GM21447 (cell line): ENCODE data around the gene WHRN.

Source experiments
- ATAC-seq: cut with Tn5 transposase; IDR thresholded peaks from one replicate; pipeline ENCODE4 v1.9.1; 2021; ENCODE audit not compliant: unreplicated experiment

Gene WHRN

DNA sequence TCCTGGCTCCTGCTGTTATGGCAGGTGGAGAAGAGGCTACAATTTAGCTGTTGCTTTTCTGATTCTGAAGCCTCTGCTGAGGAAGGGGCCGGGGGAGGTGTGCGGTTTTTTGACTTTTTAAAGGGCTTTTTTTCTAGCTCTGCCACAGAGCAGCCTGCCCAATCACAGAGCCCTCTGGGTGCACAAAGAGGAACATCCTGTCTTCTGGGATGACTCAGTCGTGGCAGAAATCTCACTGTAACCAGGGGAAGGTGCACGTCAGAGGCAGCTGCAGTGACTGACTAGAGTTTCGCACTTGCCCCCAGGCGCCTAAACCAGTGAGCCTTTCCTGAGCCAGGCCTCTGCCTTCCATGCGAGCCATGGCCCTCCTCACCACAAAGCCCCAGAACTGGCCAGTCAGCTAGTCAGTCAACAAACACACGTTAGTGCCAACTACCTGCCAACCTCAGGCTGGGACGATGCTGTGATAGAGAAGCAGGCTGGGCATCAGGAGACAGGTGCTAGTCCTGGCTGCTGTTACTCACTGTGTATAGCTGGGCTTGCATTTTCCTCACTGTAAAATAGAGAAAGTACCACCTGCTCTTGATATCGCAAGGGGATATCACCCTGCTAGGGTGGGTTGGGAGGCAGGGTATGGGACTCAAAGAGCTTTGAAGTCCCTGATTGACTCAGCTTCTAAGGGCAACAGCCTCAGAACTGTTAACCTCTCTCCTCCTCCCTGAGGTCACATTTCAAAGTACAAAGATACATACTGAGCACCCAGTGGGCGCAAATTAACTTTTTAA is 119.7 kb downstream of the WHRN start:
- ATAC-seq, result peak; percentile 79

DNA sequence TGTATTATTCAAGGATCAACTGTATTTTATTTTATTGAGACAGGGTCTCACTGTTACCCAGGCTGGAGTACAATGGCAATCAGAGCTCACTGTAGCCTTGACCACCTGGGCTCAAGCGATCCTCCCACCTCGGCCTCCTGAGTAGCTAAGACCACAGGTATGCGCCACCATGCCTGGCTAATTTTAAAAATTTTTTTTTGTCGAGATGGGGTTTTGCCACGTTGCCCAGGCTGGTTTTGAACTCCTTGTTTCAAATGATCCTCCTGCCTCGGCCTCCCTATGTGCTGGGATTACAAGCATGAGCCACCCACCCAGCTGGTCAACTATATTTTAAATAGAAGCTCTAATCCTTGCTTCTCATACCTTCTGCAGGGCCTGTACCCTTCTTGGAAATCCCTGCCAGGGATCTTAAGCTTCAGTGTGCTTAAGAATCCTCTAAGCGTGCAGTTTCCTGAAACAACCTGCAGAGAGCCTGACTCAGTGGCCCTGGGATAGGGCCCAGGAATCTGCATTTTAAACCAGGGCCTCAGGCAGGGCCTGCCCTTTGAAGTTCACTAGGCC is 120.4 kb downstream of the WHRN start:
- no peak for ATAC-seq

DNA sequence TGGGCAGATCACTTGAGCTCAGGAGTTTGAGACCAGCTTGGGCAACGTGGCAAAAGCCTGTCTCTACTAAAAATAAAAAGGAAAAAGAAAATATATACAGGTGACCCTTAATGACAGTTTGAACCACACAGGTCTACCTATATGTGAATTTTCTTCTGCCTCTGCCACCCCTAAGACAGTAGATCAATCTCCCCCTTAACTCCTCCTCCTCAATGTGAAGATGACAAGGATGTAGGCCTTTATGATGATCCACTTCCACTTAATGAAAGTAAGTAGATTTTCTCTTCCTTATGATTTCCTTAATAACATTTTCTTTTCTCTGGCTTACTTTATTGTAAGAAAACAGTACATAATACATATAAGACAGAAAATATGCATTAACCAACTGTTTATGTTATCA is 120.9 kb downstream of the WHRN start:
- no peak for ATAC-seq

DNA sequence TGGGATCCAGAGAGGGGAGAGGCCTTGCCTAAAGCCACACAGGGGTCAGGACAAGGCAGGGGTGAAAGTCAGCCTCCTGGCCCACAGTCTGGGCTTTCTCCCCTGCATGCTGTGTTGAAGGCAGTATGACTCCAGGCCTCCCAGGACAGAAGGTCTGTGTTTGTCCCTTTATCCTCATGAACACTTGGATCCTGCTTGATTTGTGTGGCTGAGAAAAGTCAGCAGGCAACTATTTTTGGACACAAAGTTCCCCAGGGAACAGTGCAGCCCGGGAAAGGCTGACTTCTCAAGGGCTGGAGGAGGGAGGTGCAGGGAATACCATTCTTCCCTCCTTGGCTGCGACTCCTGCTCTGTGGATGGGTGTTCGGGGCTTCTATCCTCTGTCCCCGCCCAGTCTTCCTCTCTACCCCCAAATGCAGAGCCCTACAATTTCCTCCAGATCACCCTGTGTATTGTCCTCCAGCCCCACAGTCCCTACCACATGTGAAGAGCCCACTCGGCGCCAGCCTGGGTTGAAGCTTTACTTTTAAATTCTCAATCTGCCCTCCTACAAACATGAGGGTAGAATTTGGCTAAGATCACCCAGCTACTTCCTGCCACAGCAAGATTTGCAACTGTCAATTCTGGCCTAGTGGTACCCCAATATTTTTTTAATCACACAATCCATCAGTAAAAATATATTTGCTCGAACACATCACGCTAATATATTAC is 121.6 kb downstream of the WHRN start:
- no peak for ATAC-seq

DNA sequence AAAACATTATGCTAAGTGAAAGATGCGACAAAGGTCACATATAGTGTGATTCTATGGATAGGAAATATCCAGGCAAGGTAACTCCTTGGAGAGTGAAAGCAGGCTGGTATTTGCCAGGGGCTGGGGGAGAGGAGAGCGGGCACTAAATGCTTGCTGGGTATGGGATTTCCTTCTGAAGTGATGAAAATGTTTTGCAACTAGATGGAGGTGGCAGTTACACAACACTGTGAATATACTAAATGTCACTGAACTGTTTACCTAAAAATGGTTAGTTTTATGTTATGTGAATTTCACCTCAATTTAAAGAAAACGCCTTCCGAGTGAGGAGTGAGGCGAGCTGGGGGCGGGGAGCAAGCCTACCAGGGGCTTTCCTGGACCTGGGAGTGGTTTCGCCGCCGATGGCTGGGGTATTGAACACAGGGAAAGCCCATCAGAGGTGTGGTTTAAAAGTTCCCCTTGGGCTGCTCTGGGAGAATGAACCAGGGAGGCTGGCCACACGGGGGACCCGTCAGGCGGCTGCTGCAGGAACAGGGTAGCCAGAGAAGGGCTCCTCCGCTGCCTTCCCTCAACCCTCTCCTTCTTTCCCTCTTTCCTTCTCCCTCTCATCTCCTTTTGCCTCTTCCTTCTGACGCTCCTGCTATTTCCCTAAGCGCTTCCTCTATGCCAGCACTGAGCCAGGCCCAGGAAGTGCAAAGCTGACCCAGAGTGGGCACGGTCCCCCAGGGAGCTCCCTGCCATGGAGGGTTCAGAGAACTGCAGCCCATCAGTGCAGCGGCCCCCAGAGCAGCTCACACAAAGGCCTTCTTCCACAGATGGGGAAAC is 122.4 kb downstream of the WHRN start:
- ATAC-seq, result peak; percentile 23

DNA sequence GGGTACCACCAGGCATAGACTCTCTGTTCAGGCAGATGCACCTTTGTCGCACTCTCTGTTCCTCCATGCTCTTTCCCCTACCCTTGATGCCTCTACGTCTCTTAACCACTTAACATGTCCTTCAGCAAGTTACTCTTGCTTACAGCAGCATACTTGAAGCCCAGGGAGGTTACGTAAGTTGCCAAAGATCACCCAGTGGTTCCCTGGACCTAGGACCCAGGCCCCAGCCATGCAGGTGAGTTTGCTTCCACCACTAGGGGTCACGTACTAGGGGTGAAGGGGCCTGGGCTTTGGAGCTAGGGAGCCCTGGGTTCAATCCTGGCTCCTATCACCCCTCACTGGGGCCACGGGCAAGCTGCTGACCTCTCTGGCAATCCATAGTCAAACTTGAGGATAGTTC is 126.4 kb downstream of the WHRN start:
- ATAC-seq, result no peak

DNA sequence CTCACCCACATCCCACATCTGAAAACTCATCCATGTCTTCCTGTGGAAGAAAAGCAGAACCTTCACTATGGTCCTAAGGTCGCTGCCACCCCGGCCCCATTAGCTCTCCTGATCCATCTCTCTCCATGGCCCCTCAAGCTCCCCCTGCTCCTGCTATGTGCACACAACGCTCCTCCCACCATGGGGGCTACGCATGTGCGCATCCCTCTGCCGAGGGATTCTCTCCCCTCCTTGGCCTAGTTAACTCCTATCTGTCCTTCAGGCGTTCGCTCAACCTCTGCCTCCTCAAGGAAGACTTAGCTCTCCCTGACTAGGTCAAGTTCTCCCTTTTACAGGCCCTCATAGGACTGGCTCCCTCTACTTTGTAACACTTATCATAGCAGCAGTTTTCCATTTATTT is 127.3 kb downstream of the WHRN start:
- ATAC-seq, result no peak

DNA sequence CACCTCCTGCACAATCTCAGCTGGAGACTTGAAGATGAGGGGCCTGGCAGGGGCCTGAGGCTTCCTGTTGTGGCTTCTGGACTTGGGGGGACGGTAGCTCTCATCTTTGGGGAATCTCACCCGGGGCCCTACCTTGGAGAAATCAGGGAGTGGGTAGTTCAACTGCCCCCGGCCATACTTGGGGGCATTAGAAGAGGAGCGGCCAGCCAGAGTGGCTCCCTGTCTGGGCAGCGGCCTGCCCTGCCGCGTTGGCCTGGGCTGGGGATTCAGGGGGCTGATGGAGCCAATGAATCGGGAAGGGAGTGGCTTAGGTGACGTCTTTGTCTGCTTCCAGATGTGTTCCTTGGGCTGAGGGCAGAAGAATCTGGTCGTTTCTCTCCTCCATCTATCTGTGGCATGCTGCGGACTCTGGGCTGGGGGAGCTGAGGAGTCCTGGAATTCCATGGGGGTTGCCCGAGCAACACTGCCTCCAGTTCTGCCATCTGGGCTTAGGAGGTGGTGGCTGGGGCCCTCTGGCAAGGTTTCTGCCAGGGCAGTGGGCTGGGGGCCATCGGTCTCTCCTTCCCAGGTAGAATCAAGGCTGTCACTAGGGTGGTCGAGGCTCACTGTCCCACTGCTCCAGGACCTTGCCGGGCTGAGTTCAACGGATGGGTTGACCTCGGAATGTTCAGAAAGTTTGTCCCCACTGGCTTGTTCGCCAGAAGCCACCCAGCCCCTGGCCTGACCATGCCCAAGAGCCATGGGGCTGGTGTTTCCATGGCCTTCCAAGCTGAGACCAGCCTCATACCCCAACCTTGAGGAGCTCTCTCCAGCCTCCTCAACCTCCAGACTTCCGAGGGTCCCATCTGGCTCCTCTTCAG is 128.5 kb downstream of the WHRN start:
- ATAC-seq, result no peak

DNA sequence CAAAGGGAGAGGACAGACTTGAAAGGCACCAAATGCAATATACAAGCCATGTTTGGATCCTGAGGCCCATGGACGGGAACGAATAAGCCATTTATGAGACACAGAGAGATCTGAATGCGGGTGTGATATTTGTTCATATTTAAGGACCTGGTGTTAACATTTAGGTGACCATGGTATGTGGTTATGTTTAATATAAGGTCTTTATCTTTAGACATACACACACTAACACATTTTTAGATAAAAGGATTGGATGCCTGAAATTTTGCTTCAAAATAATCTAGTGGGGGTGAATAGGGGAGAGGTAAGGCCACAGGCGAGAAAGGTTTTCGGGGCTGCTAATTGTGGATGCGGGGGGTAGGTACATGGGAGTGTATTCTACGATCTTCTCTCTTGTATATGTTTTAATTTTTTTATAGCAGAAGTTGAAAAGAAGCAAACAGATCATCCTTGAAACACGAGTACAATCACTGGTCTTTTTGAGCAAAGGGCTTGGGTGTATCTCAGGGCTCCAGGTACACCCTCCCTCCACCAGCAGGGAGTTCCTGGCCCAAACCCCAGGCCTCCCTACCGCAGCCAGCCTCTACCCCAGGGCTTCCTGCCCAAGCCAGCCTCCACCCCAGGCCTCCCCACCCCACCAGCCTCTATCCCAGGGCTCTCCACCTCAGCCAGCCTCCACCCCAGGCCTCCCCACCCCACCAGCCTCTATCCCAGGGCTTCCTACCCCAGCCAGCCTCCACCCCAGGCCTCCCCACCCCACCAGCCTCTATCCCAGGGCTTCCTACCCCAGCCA is 129.7 kb downstream of the WHRN start:
- no peak for ATAC-seq

DNA sequence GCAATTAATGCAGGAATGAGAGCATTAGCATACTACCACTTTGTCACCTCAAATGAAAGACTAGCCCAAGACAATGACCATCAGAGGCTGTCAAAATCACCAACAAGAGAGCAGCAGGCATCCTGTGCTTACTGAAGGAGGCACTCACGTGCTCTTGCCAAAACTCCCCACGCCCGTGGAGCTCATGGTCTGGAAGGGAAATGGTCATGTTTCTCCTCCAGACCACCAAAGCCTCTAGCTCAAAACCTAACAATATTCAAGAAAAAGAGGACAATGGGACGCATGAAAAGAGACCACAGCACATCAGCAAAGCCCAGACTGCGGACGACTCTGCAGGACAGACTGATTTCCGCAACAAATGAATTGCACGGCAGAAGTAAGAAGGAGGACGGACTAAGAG is 130.3 kb downstream of the WHRN start:
- ATAC-seq, result no peak

DNA sequence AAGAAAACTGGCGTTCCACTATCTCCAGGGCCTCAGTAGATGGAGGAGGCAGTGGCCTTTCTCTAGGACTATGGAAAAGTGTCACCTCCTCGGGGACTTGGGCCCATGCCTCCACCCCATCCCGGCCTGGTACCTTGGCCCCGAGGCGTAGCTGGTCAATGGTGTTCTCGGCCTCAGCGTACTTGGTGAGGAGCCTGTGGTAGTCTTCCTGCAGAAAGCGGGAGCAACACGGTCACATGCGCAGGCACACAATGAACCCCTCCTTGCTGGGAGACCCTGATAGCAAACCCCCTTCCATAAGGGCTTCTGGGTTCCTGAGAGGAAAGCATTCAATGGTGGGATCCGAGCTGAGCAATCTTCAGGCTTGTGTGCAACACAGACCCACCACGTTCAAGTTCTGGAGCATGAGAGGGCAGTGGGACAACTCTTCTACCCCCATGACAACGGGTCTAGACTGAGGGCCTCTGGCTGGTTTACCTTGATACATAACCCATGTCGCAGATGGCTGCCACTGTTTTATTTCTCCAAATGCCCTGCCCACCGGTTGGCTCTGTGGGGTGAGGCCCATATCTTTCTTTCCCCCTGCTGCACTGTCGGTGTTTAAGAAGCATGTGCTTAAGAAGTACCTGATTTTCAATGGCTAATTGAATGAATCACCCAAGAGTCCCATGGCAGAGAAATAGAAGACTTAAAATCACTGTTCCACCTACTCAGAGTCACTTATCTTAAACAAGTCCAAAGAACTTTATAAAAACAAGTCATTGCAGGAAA is 131.1 kb downstream of the WHRN start:
- ATAC-seq, result no peak

DNA sequence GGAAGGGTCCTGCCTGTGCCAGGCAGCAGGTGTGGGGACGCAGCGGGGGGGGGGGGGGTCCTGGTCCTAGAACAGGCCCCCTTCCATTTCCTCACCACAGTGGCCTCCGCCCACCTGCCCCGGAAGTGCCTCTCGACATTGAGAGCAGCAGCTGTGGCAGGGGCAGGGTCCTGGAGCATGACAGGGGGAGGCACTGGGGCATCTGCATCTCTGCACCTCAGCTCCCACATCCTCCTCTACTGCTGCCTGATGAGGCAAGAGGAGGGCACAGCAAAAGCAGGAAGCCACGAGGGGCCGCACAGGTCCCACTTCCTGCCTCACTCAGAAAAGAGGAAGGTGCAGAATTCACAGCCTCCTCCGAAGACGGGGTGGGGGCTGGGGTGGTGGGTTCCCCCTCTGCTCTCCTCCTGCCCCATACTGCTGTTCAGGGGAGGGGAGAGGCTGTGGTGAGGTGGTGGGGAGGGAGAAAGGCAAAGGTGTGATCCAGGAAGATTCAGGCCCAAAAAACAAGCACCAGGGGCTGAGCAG is 132.3 kb downstream of the WHRN start:
- peak; percentile 95 for ATAC-seq

DNA sequence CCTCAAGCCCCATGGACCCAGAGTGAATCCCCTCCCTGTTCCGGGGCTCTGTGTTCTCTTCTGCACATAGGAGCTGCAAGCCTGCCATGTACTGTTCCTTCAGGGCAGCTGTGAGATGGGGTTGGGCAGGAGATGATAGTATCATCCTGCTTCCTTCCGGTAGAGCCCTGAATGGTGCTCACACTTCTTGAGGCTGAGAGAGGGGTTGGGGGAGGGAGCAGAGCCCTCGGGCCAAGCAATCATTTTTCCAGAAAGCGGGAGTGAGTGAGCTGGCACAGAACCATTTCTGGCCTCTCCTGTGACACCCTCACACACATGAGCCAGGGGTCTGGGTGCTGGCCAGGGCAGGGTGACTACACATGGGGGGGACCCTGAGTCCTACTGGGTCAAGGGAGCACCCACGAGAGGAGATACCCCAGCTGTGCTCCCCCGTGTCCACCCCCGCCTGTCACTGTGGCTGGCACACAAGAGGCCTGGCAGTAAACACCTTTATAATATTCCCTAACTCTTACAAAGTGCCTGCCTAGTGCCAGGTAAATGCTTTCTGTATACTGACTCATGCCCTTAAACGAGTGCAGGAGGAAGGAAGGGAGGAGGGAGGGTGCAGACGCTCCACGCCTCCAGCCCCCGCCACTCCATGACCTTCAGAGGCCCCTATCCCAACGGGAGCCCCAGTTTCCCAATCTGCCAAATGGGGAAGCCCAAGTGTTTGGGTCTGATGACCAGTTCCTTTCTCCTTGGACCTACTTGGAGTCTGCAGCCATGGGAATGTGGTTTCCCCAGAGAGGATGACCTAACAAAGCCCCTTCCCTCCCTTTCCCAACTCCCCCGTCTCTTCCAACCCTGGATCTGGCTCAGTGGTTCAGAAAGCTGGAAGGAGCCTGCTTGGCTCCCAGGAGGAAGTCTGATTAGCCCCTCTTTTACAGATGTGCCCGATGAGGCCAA is 133.0 kb downstream of the WHRN start:
- peak; percentile 33 for ATAC-seq

DNA sequence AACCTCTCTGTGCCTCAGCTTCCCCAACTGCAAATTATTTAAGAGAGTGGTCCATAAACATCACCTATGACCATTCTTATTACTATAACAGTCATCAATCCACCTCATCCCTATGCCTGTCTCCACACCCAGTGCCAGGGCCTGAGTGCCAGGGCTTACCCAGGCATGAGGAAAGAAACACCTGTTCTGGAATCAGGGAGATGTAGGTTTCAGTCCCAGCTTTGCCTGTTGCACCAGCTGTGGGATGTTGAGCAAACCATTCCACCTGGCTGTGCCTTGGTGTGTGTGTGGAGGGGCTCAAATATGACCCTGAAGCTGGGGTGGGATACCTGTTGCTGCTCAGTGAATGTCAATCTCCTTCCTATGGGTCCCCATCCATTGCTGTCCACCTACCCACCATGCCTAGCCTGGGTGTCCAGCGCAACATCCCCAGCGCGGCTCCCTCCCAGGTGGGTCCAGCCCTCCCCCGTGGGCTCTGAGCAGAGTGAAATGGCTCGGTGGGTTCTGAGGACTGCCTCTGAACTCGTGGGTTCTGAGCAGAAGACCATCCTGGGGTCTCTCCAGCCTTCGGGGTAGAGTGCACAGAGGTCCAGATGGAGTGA is 133.8 kb downstream of the WHRN start:
- no peak for ATAC-seq

DNA sequence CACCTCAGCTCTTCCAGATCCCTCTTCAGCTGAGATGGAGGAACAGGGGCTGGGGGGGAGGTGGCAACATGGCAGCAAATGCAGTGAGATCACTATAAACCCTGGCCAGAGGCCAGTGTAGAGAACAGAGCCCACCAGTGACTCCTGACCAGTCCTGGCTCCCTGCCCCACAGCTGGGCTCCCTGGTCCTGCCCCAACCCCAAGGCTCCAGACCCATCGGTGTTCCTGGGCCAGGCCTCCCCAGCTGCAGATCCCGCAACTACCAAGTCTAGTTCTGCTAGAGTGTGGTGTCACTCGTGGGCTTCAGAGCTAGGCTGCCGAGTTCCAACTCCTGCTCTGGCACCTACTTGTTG is 134.3 kb downstream of the WHRN start:
- no peak for ATAC-seq

DNA sequence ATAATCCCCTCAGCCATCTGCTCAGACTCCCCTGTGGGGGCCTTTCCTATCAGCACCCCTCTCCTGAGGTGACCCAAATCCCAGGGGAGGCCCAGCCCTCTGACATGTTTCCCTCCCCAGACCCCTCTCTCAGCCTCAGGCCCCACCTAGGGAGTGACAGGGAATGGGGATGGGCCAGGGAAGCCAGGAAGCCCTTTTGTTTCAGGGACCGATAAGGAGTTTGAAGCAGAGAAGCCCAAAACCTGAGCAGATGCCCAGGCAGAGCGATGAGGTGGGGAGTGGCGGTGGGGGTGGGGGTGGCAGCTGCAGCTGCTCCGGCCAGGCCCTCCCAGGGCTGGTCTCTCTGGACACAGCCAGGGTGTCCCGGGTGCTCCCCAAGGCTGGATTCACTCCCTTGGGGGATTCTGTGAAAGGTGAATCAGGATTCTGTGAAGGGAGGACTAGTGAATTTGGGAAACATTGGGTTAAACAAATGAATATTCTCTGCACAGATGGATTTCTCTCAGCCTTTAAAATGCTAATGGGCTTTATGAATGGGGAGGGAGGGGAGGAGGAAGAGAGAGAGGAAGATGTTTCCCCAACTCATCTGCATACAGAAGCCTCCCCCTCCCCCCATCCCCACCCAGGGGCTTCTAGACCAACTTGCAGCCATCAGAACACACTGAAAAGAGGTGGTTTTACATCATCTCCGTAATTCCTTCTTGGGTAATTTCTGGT is 134.9 kb downstream of the WHRN start:
- no peak for ATAC-seq
